Hepatocyte (in vitro differentiated cells): ENCODE data around the gene AGAP1. TPM values are rescaled to one million over a fixed set of nuclear protein-coding genes. Genes with fewer than 3 reads are reported as not detected.

Source experiments
- DNase-seq: peaks from one replicate; pipeline ENCODE4 v3.0.0-alpha.2; 2016; ENCODE audit warnings: low spot score
- H2AFZ ChIP-seq: fragments of 200-600 bp; sonication (generic); 2 replicates; pipeline ENCODE4 v1.6.0; 2016; ENCODE audit warnings: antibody characterized with exemption, mild to moderate bottlenecking
- H3K27ac ChIP-seq: fragments of 200-600 bp; sonication (generic); 2 replicates; pipeline ENCODE4 v1.5.1; 2016; ENCODE audit warnings: mild to moderate bottlenecking
- H3K27me3 ChIP-seq: fragments of 200-600 bp; sonication (generic); 2 replicates; pipeline ENCODE4 v1.6.1; 2016
- H3K36me3 ChIP-seq: fragments of 200-600 bp; sonication (generic); replicated peaks from 2 replicates; pipeline ENCODE4 v1.5.1; 2016; ENCODE audit warnings: low read depth; ENCODE audit not compliant: insufficient read depth
- H3K4me1 ChIP-seq: fragments of 200-600 bp; sonication (generic); 2 replicates; pipeline ENCODE4 v1.5.1; 2016; ENCODE audit warnings: mild to moderate bottlenecking, moderate library complexity; ENCODE audit not compliant: insufficient read depth
- H3K4me2 ChIP-seq: fragments of 200-600 bp; sonication (generic); 2 replicates; pipeline ENCODE4 v1.6.0; 2016
- H3K4me3 ChIP-seq: fragments of 200-600 bp; sonication (generic); 2 replicates; pipeline ENCODE4 v1.5.1; 2016; ENCODE audit warnings: mild to moderate bottlenecking
- H3K79me2 ChIP-seq: fragments of 200-600 bp; sonication (generic); 2 replicates; pipeline ENCODE4 v1.6.0; 2017; ENCODE audit warnings: mild to moderate bottlenecking
- H3K9me2 ChIP-seq: fragments of 200-600 bp; sonication (generic); replicated peaks from 2 replicates; pipeline ENCODE4 v1.6.0; 2017; ENCODE audit warnings: mild to moderate bottlenecking; ENCODE audit not compliant: insufficient read depth
- H3K9me3 ChIP-seq: fragments of 200-600 bp; sonication (generic); 2 replicates; pipeline ENCODE4 v1.5.1; 2016; ENCODE audit warnings: low read depth, mild to moderate bottlenecking
- H4K20me1 ChIP-seq: fragments of 200-600 bp; sonication (generic); 2 replicates; pipeline ENCODE4 v1.6.0; 2016; ENCODE audit warnings: mild to moderate bottlenecking; ENCODE audit not compliant: insufficient read depth, poor library complexity, severe bottlenecking
- EZH2 ChIP-seq: fragments of 200-600 bp; sonication (generic); IDR thresholded peaks from 2 replicates; pipeline ENCODE4 v1.6.1; 2016; ENCODE audit warnings: antibody characterized with exemption, mild to moderate bottlenecking, borderline replicate concordance
- EZH2phosphoT487 ChIP-seq: fragments of 200-600 bp; sonication (generic); IDR thresholded peaks from one replicate; pipeline ENCODE4 v1.6.1; 2018; ENCODE audit warnings: antibody characterized with exemption, mild to moderate bottlenecking, low read depth, moderate library complexity; ENCODE audit not compliant: unreplicated experiment, severe bottlenecking
- WGBS: methylation state at CpG from one replicate; pipeline ENCODE4 v1.1.6; 2016; ENCODE audit warnings: low lambda C conversion rate; ENCODE audit errors: missing lambda C conversion rate; 5-methylcytosine and 5-hydroxymethylcytosine counted together
- polyA plus RNA-seq: library from polyadenylated mRNA; unstranded; fragments of >200 nt; fragmentation: Nextera tagmentation; extraction: Ambion mirVana; gene quantifications from 2 replicates; pipeline ENCODE4 v1.2.1, GENCODE V29; 2016
- total RNA-seq: library from RNA; depleted of rRNA; stranded (reverse); fragments of >200 nt; gene quantifications from 2 replicates; pipeline ENCODE4 v1.2.3, GENCODE V29; 2014
- TF ChIP-seq, protein P1 (sequence below): fragments of 200-600 bp; sonication (generic); IDR thresholded peaks from 2 replicates; pipeline ENCODE4 v1.5.1; 2016; ENCODE audit warnings: antibody characterized with exemption, mild to moderate bottlenecking; ENCODE audit not compliant: poor library complexity

The AGAP1 gene
- total and polyA plus RNA-seq, 2 experiments from 2014 or later: 12.1 to 20.0 TPM

GRCh38 chr2:235745597-235745996 is 251.8 kb downstream of the AGAP1 start:
- H3K27me3 ChIP-seq: no peaks in the 10 kb centered on the region
- no peak overlapping the region for H2AFZ ChIP-seq
- H4K20me1 ChIP-seq: no peaks in the 10 kb centered on the region
- no peaks in the 10 kb centered on the region for H3K9me3 ChIP-seq
- TF ChIP-seq EZH2: no peak
- H3K4me2 ChIP-seq: no peak overlapping the region
- no peaks in the 10 kb centered on the region for H3K9me2 ChIP-seq
- no peak overlapping the region for H3K27ac ChIP-seq
- DNase-seq: no peak
- H3K4me1 ChIP-seq: no peaks in the 10 kb centered on the region
- H3K79me2 ChIP-seq: no peaks in the 10 kb centered on the region
- no peak overlapping the region for H3K4me3 ChIP-seq
- H3K36me3 ChIP-seq: no peaks in the 10 kb centered on the region
- 94% methylated on average over 6 of the region's 6 CpGs for WGBS

- Histone ChIP-seq H3K4me2 (no peak overlapping the region), H2AFZ (no peak overlapping the region), H3K27ac (no peak overlapping the region), H3K9me3 (no peaks in the 10 kb centered on the region), H3K9me2 (no peaks in the 10 kb centered on the region), H3K4me1 (no peaks in the 10 kb centered on the region), H3K27me3 (no peaks in the 10 kb centered on the region), H4K20me1 (no peaks in the 10 kb centered on the region), H3K36me3 (no peaks in the 10 kb centered on the region), H3K4me3 (no peak overlapping the region), H3K79me2 (no peaks in the 10 kb centered on the region)
- 54% methylated on average over 12 of the region's 12 CpGs for WGBS
- peak; percentile 91 for DNase-seq
- TF ChIP-seq EZH2: no peak
- TF ChIP-seq, protein P1, sequence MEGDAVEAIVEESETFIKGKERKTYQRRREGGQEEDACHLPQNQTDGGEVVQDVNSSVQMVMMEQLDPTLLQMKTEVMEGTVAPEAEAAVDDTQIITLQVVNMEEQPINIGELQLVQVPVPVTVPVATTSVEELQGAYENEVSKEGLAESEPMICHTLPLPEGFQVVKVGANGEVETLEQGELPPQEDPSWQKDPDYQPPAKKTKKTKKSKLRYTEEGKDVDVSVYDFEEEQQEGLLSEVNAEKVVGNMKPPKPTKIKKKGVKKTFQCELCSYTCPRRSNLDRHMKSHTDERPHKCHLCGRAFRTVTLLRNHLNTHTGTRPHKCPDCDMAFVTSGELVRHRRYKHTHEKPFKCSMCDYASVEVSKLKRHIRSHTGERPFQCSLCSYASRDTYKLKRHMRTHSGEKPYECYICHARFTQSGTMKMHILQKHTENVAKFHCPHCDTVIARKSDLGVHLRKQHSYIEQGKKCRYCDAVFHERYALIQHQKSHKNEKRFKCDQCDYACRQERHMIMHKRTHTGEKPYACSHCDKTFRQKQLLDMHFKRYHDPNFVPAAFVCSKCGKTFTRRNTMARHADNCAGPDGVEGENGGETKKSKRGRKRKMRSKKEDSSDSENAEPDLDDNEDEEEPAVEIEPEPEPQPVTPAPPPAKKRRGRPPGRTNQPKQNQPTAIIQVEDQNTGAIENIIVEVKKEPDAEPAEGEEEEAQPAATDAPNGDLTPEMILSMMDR: peak; percentile 80
These were observed 252.6 kb downstream of the AGAP1 start for GRCh38 chr2:235746257-235746934.

- Histone ChIP-seq H3K4me2 (no peak overlapping the region), H3K27ac (no peak overlapping the region)
These were observed 253.3 kb downstream of the AGAP1 start for GRCh38 chr2:235747001-235747785.

GRCh38 chr2:235747786-235748091 is 253.9 kb downstream of the AGAP1 start:
- H3K4me1 ChIP-seq: no peaks in the 10 kb centered on the region
- no peaks in the 10 kb centered on the region for H3K9me3 ChIP-seq
- H3K4me3 ChIP-seq: no peak overlapping the region
- no peak overlapping the region for H2AFZ ChIP-seq
- no peak overlapping the region for H3K4me2 ChIP-seq
- no peak overlapping the region for H3K27ac ChIP-seq
- DNase-seq: no peak
- H3K79me2 ChIP-seq: no peaks in the 10 kb centered on the region
- no peaks in the 10 kb centered on the region for H4K20me1 ChIP-seq
- H3K9me2 ChIP-seq: no peaks in the 10 kb centered on the region
- no peaks in the 10 kb centered on the region for H3K36me3 ChIP-seq
- TF ChIP-seq EZH2 (no peak), EZH2phosphoT487 (no peak)
- TF ChIP-seq, protein P1: no peak
- H3K27me3 ChIP-seq: no peaks in the 10 kb centered on the region
- 64% methylated on average over 6 of the region's 6 CpGs for WGBS

More at GRCh38 chr2:235747001-235747785, 253.3 kb downstream of the AGAP1 start:
- Histone ChIP-seq H3K9me3 (no peaks in the 10 kb centered on the region), H4K20me1 (no peaks in the 10 kb centered on the region), H3K36me3 (no peaks in the 10 kb centered on the region), H3K9me2 (no peaks in the 10 kb centered on the region), H3K27me3 (no peaks in the 10 kb centered on the region), H3K79me2 (no peaks in the 10 kb centered on the region), H3K4me3 (no peak overlapping the region), H3K4me1 (no peaks in the 10 kb centered on the region), H2AFZ (no peak overlapping the region)
- TF ChIP-seq EZH2 (no peak), EZH2phosphoT487 (no peak)
- TF ChIP-seq, protein P1: no peak
- DNase-seq: no peak
- 95% methylated on average over 23 of the region's 23 CpGs for WGBS
